Measurements from ENCODE around the gene ESCO1.
"Not testable (repeated sequence)": the region's sequence is repeated elsewhere in the genome, so short reads cannot be mapped to it uniquely, and the experiment has no call there.

ESCO1 gene, protein sequence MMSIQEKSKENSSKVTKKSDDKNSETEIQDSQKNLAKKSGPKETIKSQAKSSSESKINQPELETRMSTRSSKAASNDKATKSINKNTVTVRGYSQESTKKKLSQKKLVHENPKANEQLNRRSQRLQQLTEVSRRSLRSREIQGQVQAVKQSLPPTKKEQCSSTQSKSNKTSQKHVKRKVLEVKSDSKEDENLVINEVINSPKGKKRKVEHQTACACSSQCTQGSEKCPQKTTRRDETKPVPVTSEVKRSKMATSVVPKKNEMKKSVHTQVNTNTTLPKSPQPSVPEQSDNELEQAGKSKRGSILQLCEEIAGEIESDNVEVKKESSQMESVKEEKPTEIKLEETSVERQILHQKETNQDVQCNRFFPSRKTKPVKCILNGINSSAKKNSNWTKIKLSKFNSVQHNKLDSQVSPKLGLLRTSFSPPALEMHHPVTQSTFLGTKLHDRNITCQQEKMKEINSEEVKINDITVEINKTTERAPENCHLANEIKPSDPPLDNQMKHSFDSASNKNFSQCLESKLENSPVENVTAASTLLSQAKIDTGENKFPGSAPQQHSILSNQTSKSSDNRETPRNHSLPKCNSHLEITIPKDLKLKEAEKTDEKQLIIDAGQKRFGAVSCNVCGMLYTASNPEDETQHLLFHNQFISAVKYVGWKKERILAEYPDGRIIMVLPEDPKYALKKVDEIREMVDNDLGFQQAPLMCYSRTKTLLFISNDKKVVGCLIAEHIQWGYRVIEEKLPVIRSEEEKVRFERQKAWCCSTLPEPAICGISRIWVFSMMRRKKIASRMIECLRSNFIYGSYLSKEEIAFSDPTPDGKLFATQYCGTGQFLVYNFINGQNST

DNA sequence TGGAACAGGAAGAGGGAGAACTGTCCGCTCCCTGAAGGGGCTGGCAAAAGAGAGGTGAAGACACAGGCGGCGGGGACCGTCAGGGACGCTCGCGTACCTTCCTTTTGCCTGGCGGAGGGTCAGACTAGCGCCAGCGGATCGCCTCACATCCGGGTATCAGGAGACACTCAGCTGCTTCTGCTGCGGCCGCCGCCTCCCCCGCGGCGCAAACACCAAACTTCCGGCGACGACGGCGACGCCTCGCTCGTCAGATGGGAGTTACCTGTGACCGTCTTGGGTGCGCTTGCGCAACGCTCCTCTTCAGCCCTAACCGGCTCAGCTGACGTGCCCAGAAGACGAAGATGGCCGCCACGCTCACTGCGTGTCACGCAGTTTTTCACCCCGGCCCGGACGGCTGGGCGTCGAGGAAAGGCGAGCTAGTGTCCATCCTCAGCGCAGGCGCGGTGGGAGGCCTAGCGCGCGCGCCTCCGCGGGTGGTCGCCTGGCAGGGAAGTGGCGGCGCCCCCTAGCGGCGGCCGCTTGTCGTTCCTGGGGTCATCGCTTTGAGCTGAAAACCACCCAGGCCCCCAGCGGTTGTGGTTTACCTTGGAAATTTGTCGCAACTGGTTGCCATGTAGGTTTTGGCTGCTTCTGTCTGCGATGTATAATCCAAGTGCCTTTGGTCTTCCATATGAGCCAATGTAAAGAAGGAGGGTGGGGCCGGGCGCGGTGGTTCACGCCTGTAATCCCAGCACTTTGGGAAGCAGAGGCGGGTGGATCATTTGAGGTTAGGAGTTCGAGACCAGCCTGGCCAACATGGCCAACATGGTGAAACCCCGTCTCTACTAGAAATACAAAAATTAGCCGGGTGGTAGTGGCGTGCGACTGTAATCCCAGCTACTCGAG is at the start of gene ESCO1:
TSS of gene ESCO1 (minus strand) at position 179 of the 885 bp plus-strand sequence. CDS start 25,861 bp downstream, outside the sequence.
- peak; percentile 97 for DNase-seq (ENCODE audit: low read depth)

DNA sequence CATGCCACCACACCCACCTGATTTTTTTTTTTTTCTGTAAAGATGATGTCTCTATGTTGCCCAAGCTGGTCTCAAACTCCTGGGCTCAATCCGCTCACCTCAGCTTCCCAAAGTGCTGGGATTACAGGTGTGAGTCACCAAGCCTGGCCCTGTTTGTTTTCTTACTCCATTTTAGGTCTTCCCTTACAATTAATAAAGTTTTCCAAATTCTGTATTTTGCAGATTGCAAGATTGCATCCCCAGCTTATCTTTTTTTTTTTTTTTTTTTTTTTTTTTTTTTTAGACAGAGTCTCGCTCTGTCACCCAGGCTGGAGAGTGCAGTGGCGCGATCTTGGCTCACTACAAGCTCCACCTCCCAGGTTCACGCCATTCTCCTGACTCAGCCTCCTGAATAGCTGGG is 39.9 kb upstream of the ESCO1 start:
- not testable (repeated sequence) for DNase-seq (ENCODE audit: low read depth)

DNA sequence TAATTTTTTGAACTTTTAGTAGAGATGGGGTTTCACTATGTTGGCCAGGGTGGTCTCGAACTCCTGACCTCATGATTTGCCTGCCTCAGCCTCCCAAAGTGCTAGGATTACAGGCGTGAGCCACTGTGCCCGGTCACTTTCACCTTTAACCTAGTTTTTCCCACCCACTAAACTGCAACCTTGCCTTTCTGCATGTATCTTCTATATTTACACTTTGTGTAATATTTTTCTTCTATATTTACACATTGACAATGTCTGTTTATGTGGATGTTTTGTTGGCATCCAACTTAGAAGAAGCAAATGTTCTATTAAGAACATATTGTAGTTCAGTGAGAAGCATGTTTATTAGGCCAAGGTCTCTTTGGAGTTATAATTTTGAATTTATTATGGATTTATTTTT is 38.3 kb upstream of the ESCO1 start:
- DNase-seq (ENCODE audit: low read depth): no peak

DNA sequence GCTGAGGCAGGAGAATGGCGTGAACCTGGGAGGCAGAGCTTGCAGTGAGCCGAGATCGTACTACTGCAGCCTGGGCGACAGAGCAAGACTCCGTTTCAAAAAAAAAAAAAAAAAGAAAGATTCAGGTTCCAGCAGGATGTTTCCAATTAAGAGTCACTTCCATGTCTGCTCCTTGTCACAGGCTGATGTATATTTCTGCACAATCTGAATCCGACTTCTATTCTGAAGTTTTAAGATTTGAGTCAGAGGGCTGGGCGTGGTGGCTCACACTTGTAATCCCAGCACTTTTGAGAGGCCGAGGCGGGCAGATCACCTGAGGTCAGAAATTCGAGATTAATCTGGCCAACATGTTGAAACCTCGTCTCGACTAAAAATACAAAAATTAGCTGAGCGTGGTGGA is 36.3 kb upstream of the ESCO1 start:
- DNase-seq (ENCODE audit: low read depth): peak; percentile 38

DNA sequence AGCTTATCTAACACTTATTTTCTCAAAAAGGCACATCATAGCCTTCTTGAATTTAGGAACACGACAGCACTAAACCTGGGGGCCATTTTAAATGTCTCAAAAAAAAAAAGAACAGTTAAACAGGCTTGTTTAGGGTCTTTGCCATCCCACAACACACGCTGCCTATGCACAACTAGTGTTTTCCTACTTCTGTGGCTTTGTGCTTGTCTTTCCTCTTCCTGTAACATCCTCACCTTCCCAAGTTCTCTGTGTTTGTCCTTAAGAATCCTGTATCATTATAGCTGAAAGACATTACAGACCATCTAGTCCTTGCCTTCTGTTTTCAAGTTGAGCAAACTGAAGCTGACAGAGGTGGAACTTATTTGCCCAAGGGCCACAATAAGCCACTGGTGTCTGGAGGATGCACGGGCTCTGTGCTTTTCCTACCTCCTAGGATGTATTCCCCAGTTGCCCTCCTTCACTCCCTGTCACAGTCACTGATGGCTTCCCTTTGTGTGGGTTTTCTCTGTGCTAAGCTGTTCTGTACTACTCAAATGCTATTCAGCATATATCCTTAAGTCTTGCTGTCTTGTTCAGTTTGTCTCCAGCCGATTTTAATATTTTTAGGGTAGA is 34.2 kb upstream of the ESCO1 start:
- DNase-seq (ENCODE audit: low read depth): no peak

DNA sequence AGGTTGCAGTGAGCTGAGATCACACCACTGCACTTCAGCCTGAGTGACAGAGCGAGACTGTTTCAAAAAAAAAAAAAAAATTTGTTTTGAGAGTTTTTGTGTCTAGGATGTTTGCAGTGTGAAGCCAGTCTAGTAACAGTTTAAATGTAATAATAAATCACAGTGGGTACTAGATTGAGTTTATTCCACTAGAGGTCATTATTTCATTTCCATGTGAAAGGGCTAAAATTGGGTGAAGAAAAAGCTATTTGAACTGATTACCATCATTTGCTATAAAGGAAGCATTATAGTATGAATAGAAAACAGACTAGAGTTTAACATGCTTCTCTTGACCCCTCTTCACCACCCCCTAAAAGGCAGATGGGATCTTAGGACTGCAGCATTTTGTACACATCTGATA is 31.9 kb upstream of the ESCO1 start:
- DNase-seq (ENCODE audit: low read depth): no peak

DNA sequence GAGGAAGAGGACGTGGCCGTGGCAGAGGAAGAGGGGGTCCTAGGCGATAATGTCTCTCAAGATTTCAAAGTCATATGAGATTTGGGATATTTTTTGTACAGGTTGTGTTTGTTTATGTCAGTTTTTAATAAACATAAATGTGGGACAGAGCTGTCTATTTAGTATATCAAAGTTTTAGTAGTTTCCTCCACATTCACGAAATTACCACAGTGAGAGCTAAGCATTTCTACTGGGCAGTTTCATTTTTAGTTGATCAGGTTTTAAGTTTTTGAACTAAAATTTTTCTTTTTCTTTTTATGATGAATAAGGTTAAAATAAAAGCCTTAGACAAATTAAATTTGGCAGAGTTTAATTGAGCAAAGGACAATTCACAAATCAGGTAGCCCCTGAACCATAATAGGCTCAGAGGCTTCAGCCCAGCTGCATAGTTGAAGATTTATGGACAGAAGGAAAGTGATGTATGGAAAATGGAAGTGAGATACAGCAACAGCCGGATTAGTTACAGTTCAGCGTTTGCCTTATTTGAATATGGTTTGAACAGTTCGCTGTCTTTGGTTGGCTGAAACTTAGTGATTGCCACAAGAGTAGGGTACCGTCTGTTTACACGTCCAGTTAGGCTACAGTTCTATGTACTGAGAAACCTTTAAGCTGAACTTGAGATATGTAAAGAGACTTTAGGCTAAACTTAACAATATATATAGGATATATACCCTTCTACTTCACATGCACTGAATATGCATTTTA is 28.8 kb upstream of the ESCO1 start:
- DNase-seq (ENCODE audit: low read depth): no peak

DNA sequence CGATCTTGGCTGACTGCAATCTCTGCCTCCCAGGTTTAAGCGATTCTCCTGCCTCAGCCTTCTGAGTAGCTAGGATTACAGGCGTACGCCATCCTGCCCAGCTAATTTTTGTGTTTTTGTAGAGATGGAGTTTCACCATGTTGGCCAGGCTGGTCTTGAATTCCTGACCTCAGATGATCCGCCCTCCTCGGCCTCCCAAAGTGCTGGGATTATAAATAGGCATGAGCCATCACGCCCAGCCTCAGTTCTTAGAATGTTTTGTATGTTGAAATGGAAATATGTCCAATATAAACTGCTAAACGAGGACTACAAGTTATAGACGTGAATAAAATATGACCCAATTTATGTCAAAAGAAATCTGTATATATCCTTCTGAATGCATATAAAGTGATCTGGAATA is 21.1 kb upstream of the ESCO1 start:
- not testable (repeated sequence) for DNase-seq (ENCODE audit: low read depth)

DNA sequence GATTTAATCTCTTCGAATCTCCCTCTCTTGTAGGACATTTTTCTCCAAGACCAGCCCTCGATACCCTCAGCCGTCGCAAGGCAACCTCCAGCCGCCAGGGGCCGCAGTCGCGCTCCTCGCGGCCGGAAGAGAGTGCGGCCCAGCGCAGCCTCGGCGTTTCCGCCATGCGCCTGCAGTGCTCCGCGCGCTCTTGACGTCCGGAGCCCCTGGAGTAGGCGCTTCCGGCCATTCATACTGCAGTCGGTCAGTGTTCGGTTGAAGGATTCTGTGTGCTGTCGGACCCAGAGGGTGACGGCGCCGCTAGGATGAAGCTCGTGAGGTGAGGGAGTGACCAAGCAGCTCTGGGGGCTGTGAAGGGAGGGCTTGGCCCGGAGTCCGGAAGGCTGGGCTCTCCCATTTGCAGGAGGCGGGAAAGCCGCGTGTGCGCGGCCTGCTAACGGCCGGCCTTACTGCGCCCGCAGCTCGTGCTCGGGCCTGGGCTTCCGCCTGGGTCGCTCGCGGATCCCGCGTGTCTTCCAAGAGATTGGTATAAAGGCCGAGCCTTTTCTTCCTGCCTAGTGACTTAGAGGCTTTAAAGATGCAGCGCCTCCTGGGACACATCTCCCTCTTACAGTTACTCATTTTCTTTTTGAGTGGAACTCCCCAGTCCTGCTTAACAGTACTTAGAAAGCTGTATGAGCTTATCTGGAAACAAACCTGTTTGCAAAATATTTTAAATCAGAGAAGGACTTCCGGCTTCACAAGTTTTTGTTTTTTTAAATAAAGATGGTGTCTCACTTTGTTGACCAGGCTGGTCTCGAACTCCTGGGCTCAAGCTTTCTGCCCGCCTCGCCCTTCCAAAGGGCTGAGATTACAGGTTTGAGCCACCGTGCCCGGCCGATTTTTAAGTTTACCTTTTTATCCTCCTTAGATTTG is 11.9 kb upstream of the ESCO1 start, which contains the start of gene SNRPD1:
TSS of gene SNRPD1 (plus strand) at position 190 of the 915 bp plus-strand sequence. CDS start at position 306, 116 bp downstream.
- peak; percentile 94 for DNase-seq (ENCODE audit: low read depth)

DNA sequence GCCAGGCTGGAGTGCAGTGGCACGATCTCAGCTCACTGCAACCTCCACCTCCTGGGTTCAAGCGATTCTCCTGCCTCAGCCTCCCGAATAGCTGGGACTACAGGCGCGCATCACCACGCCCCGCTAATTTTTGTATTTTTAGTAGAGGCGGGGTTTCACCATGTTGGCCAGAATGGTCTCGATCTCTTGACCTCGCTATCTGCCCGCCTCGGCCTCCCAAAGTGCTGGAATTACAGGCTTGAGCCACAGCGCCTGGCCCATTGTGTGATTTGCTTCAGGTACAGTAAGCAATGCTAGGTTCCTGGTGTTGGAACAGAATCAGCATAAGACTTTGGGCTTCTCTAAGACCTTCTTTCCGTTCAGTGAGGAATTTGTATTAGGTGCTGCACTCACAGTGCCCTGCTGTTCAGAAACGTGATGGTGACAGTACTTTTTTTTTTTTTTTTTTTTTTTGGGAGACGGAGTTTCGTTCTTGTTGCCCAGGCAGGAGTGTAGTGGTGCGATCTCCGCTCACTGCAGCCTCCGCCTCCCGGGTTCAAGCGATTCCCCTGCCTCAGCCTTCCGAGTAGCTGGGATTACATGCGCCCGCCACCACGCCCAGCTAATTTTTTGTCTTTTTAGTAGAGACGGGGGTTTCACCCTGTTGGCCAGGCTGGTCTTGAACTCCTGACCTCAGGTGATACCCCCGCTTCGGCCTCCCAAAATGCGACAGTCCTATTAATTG is 11.1 kb upstream of the ESCO1 start:
- not testable (repeated sequence) for DNase-seq (ENCODE audit: low read depth)

DNA sequence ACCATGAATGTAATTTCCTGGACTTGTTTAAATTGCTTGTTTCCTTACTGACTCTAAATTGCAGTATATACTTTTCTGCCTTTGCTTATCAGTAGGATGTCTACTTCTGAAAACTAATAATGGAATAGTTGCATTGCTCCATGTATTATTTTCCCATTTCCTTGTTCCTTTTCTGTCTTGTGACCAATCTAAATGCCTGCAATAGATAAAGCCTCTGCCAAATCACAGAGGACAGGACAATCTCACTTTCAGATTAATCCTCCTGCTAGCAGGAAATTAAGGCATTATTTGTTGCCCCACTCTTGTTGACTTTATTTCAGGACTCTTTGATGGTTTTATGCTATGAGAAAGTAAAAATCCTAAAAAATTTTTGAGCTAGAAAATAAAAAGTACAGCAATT is 4.7 kb upstream of the ESCO1 start:
- DNase-seq (ENCODE audit: low read depth): no peak

DNA sequence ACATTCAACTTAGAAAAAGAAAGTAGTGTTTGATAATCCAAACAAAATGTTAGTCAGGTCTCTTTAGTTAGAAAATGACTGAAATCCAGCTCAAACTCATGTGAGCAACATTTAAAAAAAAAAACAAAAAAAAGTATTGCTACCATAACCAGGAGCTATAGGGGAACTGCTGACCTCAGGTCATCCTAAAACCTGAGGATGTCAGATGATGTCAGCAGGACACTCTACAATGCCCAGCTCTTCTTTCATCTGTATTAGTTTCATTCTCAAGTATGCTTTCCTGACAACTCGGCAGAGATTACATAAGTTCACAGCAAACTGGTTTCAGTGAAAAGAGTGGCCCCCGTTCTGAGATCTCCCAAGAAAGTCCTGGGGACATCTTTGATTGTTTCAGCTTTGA is 4.2 kb upstream of the ESCO1 start:
- DNase-seq (ENCODE audit: low read depth): no peak

DNA sequence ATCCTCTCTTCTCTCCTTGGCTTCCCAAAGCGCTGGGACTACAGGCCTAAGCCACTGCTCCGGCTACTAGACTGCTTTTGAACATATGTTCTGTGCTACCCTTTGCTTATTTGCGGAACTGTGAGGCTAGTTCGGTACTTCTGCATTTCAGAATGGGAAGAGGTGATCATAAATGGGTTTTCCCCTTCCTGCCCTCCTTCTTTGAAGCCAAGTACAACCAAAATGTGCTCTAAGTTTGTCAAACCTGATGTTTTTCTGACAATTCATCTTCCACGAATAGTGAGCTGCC is 1.7 kb upstream of the ESCO1 start:
- DNase-seq (ENCODE audit: low read depth): no peak

DNA sequence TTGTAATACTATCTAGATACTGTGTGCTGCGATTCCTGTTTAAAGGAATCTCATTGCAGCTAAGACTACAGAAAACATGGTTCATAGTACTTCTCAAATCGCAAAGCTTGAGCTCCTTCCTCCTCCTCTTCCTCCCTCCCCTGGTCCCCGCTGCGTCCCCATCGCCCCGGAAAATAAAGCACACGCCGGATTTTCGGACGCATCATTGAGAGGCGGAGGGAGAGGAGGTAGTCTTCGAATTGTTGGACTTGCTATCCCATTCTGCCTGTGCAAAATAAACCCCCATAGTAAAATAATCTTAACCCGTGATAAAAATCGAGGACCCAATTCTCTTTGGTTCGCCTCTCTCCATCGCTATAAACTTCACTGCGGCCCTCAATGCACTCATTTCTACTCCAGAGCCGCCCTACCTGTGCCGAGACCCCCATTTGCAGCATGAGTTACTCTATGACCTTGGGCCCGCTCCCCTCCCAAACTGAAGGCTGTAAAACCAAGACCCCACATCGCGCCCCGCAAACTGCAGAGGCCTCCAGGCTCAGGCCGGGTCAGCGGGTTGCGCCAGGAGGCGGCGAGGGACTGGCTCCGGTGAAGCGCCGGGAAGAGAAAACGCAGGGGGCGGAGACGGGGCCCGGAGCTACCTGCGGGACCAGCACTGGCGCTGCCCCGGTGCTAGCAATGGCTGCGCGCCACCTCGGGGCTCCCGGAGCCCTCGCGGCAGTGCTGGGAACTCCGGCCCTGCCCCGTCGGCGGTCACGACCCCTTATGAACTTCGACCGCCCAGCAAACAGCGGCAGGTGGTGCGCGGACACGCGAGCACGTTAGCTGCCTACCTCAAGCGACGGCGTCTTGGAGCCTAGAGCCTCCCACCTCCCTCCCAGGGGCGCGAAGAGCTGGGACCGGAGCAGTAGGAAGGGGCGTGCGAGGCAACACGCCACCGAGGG is 649 bp downstream of the ESCO1 start:
- peak; percentile 59 for DNase-seq (ENCODE audit: low read depth)

DNA sequence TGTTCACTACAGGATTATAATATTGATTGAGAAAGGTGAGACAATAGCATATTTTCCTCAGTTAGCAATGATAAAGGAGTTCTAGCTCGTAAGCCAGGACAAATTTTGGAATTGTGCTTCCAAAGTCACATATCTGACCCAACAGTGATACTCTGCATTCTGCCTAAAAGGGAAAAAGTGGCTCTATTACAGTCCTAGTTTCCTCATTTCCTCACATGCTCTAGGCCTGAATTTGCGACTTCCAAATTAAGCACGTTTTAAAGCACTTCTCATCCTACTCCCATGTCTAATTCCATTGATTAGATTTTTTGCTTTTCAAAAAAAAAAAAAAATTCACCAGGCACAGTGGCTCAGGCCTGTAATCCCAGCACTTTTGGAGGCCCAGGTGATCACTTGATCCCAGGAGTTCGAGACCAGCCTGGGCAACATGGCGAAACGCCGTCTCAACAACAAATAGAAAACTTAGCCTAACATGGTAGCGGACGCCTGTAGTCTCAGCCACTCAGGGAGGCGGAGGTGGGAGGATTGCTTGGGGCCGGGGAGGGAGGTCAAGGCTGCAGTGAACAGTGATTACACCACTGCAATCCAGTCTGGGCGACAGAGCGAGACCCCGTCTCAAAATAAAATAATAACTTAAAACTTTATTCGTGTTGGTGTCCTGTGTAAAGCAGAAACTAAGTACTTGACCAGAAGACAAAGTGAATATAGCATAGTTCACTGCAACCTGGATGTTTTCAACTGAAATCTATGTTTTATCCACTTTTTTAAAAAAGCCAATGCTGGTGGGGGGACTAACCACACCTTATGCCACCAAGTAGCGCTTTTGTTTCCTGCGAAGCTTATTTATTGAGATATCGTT is 1.5 kb downstream of the ESCO1 start:
- DNase-seq (ENCODE audit: low read depth): no peak

DNA sequence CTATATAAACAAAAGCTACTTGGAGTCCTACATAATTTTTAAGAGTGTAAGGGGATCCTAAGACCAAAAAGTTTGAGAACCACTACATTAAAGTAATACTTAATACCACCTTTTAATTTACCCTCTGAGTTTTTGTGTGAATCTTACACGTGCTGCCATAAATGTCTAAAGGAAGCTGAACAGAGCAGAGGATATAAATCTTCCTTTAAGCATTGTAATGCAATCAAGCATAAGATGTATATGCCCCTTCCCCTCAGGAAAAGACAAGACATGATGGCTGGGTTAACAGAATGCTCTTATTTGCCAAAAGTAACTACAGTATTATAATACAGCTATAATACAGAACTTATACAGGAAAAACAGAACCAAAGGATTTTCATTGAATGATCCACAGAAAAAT is 2.9 kb downstream of the ESCO1 start:
- no peak for DNase-seq (ENCODE audit: low read depth)

Data from ELR (cell line).